Lung (tissue), 12 donors: Measurements from ENCODE around the gene PGP. TPM values are rescaled to one million over a fixed set of nuclear protein-coding genes. Genes with fewer than 3 reads are reported as not detected.

ENCODE experiments used
- ATAC-seq: fragments of 200-7000 bp; cut with Tn5 transposase; one replicate; pipeline ENCODE4 v1.9.1; 2020; ENCODE audit warnings: moderate number of reproducible peaks; ENCODE audit not compliant: insufficient read depth, low FRiP score
- DNase-seq, 3 donors: peaks; one replicate each; pipeline ENCODE4 v3.0.0-alpha.2; 2013 to 2017
- H3K27ac ChIP-seq, 2 donors: one replicate each; pipeline ENCODE4 v1.5.1; 2013; ENCODE audit warnings: mild to moderate bottlenecking in 2 of 2, moderate library complexity in 2 of 2, control low read depth in 1 of 2, inconsistent platforms in 1 of 2, low read depth in 1 of 2, low read length in 1 of 2
- H3K27me3 ChIP-seq, 3 donors: one replicate each; pipeline ENCODE4 v1.5.1; 2013; ENCODE audit warnings: low read length in 2 of 3; ENCODE audit not compliant: control insufficient read depth in 3 of 3, insufficient read depth in 3 of 3
- H3K36me3 ChIP-seq, 4 donors: one replicate each; pipeline ENCODE4 v1.5.1; 2013; ENCODE audit warnings: low read length in 4 of 4, mild to moderate bottlenecking in 1 of 4, moderate library complexity in 1 of 4; ENCODE audit not compliant: control insufficient read depth in 4 of 4, insufficient read depth in 4 of 4
- H3K4me1 ChIP-seq, 5 donors: one replicate each; pipeline ENCODE4 v1.5.1; 2013; ENCODE audit warnings: low read length in 5 of 5, mild to moderate bottlenecking in 2 of 5, moderate library complexity in 1 of 5; ENCODE audit not compliant: control insufficient read depth in 5 of 5, insufficient read depth in 5 of 5
- H3K4me3 ChIP-seq: one replicate; pipeline ENCODE4 v1.5.1; 2013; ENCODE audit warnings: mild to moderate bottlenecking, control low read depth, moderate library complexity
- H3K9ac ChIP-seq, 2 donors: one replicate each; pipeline ENCODE4 v1.5.1; 2013; ENCODE audit warnings: low read length in 2 of 2, control low read depth in 1 of 2; ENCODE audit not compliant: insufficient read depth in 1 of 2
- H3K9me3 ChIP-seq, 4 donors: one replicate each; pipeline ENCODE4 v1.5.1; 2013; ENCODE audit warnings: low read length in 3 of 4, mild to moderate bottlenecking in 1 of 4, moderate library complexity in 1 of 4; ENCODE audit not compliant: control insufficient read depth in 4 of 4, insufficient read depth in 3 of 4
- CTCF ChIP-seq: IDR thresholded peaks from 2 replicates; pipeline ENCODE4 v1.5.1; 2012; ENCODE audit warnings: mild to moderate bottlenecking; ENCODE audit errors: control extremely low read depth, extremely low read depth
- WGBS, 2 donors: extraction: QIAGEN DNeasy Blood & Tissue Kit; methylation state at CpG; one replicate each; pipeline ENCODE4 v1.1.7; 2013; 5-methylcytosine and 5-hydroxymethylcytosine counted together
- polyA plus RNA-seq, 2 donors: library from polyadenylated mRNA; stranded (reverse); fragments of 200-250 nt; gene quantifications; one replicate each; pipeline ENCODE4 v1.2.1, GENCODE V29; 2013
- total RNA-seq, 2 donors: library from RNA; depleted of rRNA in 1 of 2; stranded (reverse); fragments of >200 nt in 1 of 2; gene quantifications; one replicate each; pipeline ENCODE4 v1.2.1, GENCODE V29; 2014 to 2021
- donor health status: control.
- donor health status: control.
- donor health status: Bipolar disorder and iron deficiency.
- donor health status: healthy.
- donor health status: DM: yes; HTN: yes; CAD: no.

PGP gene
- total and polyA plus RNA-seq, 4 donors, result 3.8 to 20.9 (median 13.7) TPM

- ATAC-seq, result no peak
Measured at GRCh38 chr16:2196162-2196980, 18.3 kb downstream of the PGP start, which contains the start of gene CASKIN1. Gene CASKIN1, minus strand, starts transcription at chr16:2196605. Its CDS starts 173 bp downstream, at chr16:2196432.

GRCh38 chr16:2195322-2196161, 19.1 kb downstream of the PGP start:
- Histone ChIP-seq H3K4me1 (peaks cover 0 to 8% (median 4%) of the 10 kb centered on the region in 5 donors), H3K36me3 (no peaks in the 10 kb centered on the region), H3K9ac (no peak overlapping the region), H3K4me3 (no peak overlapping the region), H3K27me3 (peaks cover 0 to 43% (median 21%) of the 10 kb centered on the region in 3 donors), H3K27ac (no peak overlapping the region), H3K9me3 (no peaks in the 10 kb centered on the region)
- DNase-seq, result no peak
- 1 to 4% methylated on average over 41 to 49 of the region's 49 CpGs for WGBS, 2 donors
- TF ChIP-seq CTCF, result no peak
- no peak for ATAC-seq

More at GRCh38 chr16:2196162-2196980, 18.3 kb downstream of the PGP start, which contains the start of gene CASKIN1:
- no peak within 1 kb of the TSS for H3K27ac ChIP-seq
- WGBS, 2 donors, result 0 to 1% methylated on average over 28 to 127 of the region's 129 CpGs
- H3K9ac ChIP-seq, result no peak within 1 kb of the TSS
- no peaks in the 10 kb centered on the region for H3K9me3 ChIP-seq
- no peak for TF ChIP-seq CTCF
- no peak within 1 kb of the TSS for H3K4me3 ChIP-seq
- peaks cover 0 to 8% (median 4%) of the 10 kb centered on the region in 5 donors for H3K4me1 ChIP-seq
- H3K36me3 ChIP-seq, result no peaks in the 10 kb centered on the region
- DNase-seq, result peak in 1 of 3 donors; percentile 27
- peaks cover 0 to 43% (median 21%) of the 10 kb centered on the region in 3 donors for H3K27me3 ChIP-seq

GRCh38 chr16:2194852-2195321, 19.8 kb downstream of the PGP start:
- whole genome bisulfite sequencing, 2 donors, result 17 to 19% methylated on average over 10 of the region's 10 CpGs
- no peak for ATAC-seq
- Histone ChIP-seq H3K4me3 (no peak overlapping the region), H3K27me3 (peaks cover 0 to 43% (median 21%) of the 10 kb centered on the region in 3 donors), H3K9me3 (no peaks in the 10 kb centered on the region), H3K4me1 (peaks cover 0 to 8% (median 4%) of the 10 kb centered on the region in 5 donors), H3K27ac (no peak overlapping the region), H3K36me3 (no peaks in the 10 kb centered on the region), H3K9ac (no peak overlapping the region)
- DNase-seq, result peak; percentile 21 to 49 (median 36)
- TF ChIP-seq CTCF, result peak; percentile 41
